GM23338 (cell line): ENCODE data around the gene PELI1.

Experiments used
- CTCF ChIP-seq, 2 experiments: fragments of 200-600 bp in 1 of 2; sonication (generic) in 1 of 2; conservative IDR thresholded peaks; 2 replicates each; pipeline versions ENCODE4 v1.5.1 to v1.6.1; 2016 to 2017; ENCODE audit warnings: antibody characterized with exemption in 2 of 2, low read depth in 2 of 2, mild to moderate bottlenecking in 2 of 2, moderate library complexity in 1 of 2
- EZH2 ChIP-seq: fragments of 200-600 bp; sonication (generic); IDR thresholded peaks from one replicate; pipeline ENCODE4 v1.8.0; 2017; ENCODE audit warnings: antibody characterized with exemption, mild to moderate bottlenecking, low read depth; ENCODE audit not compliant: unreplicated experiment
- EZH2phosphoT487 ChIP-seq: fragments of 200-600 bp; sonication (generic); IDR thresholded peaks from one replicate; pipeline ENCODE4 v1.8.1; 2018; ENCODE audit warnings: antibody characterized with exemption; ENCODE audit not compliant: unreplicated experiment
- JUNB ChIP-seq: IDR thresholded peaks from one replicate; pipeline ENCODE4 v1.6.1; 2016; ENCODE audit warnings: antibody characterized with exemption; ENCODE audit not compliant: unreplicated experiment
- POLR2AphosphoS5 ChIP-seq: IDR thresholded peaks from 2 replicates; pipeline ENCODE4 v1.6.1; 2016; ENCODE audit warnings: antibody characterized with exemption, low read depth
- REST ChIP-seq: IDR thresholded peaks from one replicate; pipeline ENCODE4 v1.6.1; 2018; ENCODE audit warnings: antibody characterized with exemption; ENCODE audit not compliant: unreplicated experiment

GRCh38 chr2:64192125-64192479 lies 47.9 kb upstream of the PELI1 start:
- TF ChIP-seq EZH2, result no peak
- no peak for TF ChIP-seq EZH2phosphoT487
- no peak for TF ChIP-seq CTCF (conservative IDR thresholded peaks at IDR 0.05; ENCODE audit: low read depth in 2 of 2)
- no peak for TF ChIP-seq REST
- no peak for TF ChIP-seq JUNB
- no peak for TF ChIP-seq POLR2AphosphoS5
